ENCODE results near the gene TM4SF20.

- TF ChIP-seq, protein P1, sequence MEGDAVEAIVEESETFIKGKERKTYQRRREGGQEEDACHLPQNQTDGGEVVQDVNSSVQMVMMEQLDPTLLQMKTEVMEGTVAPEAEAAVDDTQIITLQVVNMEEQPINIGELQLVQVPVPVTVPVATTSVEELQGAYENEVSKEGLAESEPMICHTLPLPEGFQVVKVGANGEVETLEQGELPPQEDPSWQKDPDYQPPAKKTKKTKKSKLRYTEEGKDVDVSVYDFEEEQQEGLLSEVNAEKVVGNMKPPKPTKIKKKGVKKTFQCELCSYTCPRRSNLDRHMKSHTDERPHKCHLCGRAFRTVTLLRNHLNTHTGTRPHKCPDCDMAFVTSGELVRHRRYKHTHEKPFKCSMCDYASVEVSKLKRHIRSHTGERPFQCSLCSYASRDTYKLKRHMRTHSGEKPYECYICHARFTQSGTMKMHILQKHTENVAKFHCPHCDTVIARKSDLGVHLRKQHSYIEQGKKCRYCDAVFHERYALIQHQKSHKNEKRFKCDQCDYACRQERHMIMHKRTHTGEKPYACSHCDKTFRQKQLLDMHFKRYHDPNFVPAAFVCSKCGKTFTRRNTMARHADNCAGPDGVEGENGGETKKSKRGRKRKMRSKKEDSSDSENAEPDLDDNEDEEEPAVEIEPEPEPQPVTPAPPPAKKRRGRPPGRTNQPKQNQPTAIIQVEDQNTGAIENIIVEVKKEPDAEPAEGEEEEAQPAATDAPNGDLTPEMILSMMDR (conservative IDR thresholded peaks at IDR 0.05), result no peak
- no peak for TF ChIP-seq EZH2 (IDR thresholded peaks at IDR 0.05; ENCODE audit: low read depth)
Observed at GRCh38 chr2:227398684-227399670, 19.9 kb upstream of the TM4SF20 start.

Data from PC-9 (cell line).